HG02981 (cell line): ENCODE data around the gene MICU1.
A peak's percentile ranks its signal among the peaks of the same experiment; 100 is the strongest.

Source experiments
- ATAC-seq: cut with Tn5 transposase; IDR thresholded peaks from one replicate; pipeline ENCODE4 v1.9.1; 2021; ENCODE audit warnings: mild to moderate bottlenecking, moderate library complexity; ENCODE audit not compliant: unreplicated experiment

The MICU1 gene

GRCh38 chr10:72637398-72637857, 11.5 kb upstream of the MICU1 start:
- peak; percentile 74 for ATAC-seq

GRCh38 chr10:72630144-72630543, 4.3 kb upstream of the MICU1 start:
- no peak for ATAC-seq

- ATAC-seq: no peak
These were observed 520 bp upstream of the MICU1 start for GRCh38 chr10:72626444-72626754.

GRCh38 chr10:72625276-72625607, 637 bp downstream of the MICU1 start:
- ATAC-seq: no peak

- no peak for ATAC-seq
These were observed 3.6 kb downstream of the MICU1 start for GRCh38 chr10:72622271-72622670.

- no peak for ATAC-seq
These were observed 9.2 kb downstream of the MICU1 start for GRCh38 chr10:72616716-72617115.

- ATAC-seq: no peak
These were observed 9.9 kb downstream of the MICU1 start for GRCh38 chr10:72615970-72616369.

- no peak for ATAC-seq
These were observed 13.6 kb downstream of the MICU1 start for GRCh38 chr10:72612203-72612826.

- ATAC-seq: no peak
These were observed 14.1 kb downstream of the MICU1 start for GRCh38 chr10:72611783-72612182.

- ATAC-seq: no peak
These were observed 15.4 kb downstream of the MICU1 start for GRCh38 chr10:72610466-72610865.

GRCh38 chr10:72605122-72605521, 20.8 kb downstream of the MICU1 start:
- ATAC-seq: no peak

GRCh38 chr10:72601144-72601543, 24.7 kb downstream of the MICU1 start:
- ATAC-seq: no peak

GRCh38 chr10:72598769-72599701, 26.8 kb downstream of the MICU1 start:
- no peak for ATAC-seq

GRCh38 chr10:72597897-72598296, 28.0 kb downstream of the MICU1 start:
- ATAC-seq: no peak

- no peak for ATAC-seq
These were observed 30.4 kb downstream of the MICU1 start for GRCh38 chr10:72595436-72595835.

- ATAC-seq: no peak
These were observed 31.9 kb downstream of the MICU1 start for GRCh38 chr10:72593963-72594362.

GRCh38 chr10:72588266-72588665, 37.6 kb downstream of the MICU1 start:
- no peak for ATAC-seq

- no peak for ATAC-seq
These were observed 38.3 kb downstream of the MICU1 start for GRCh38 chr10:72587568-72587967.

GRCh38 chr10:72574636-72575035, 51.2 kb downstream of the MICU1 start:
- no peak for ATAC-seq

GRCh38 chr10:72573079-72573478, 52.8 kb downstream of the MICU1 start:
- ATAC-seq: no peak

- ATAC-seq: no peak
These were observed 57.8 kb downstream of the MICU1 start for GRCh38 chr10:72567889-72568640.

- no peak for ATAC-seq
These were observed 58.5 kb downstream of the MICU1 start for GRCh38 chr10:72567421-72567820.
